ENCODE measurements around the gene PXK.

PXK gene

DNA sequence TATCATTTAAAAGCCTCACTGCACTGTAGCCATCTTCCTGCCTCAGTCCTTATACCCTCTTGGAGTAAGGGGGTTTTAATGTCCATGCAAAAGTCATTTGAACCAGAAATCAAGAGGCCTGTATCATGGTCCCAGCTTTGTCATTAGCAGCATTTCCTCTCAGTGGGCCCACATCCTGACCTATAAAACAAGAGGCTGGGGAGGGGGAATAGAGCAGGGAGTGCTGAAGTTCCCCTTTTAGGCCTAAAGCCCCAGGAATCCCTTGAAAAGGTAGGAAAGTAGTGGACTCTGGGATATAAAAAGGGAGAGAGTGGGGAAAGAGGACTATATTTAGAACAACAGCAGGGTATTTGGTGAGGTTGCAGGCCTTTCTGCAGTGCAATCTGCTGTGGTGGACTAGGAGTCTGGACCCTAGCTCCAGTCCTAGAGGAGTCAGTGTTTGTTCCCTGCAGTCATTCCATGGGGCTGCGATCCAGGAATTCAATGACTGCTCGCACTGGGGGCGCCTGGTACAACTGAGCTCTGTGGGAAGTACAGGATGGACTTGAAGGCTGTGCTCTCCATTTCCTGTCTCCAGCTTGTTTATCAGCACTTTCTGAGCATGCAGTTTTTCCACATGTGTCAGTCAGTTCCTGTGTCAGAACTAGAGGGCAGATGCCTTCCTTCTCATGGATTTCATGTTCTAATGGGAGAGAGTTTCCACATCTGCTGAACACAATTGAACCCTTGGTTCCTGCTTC lies 54.1 kb downstream of the PXK start:
- DNase-seq = no peak

DNA sequence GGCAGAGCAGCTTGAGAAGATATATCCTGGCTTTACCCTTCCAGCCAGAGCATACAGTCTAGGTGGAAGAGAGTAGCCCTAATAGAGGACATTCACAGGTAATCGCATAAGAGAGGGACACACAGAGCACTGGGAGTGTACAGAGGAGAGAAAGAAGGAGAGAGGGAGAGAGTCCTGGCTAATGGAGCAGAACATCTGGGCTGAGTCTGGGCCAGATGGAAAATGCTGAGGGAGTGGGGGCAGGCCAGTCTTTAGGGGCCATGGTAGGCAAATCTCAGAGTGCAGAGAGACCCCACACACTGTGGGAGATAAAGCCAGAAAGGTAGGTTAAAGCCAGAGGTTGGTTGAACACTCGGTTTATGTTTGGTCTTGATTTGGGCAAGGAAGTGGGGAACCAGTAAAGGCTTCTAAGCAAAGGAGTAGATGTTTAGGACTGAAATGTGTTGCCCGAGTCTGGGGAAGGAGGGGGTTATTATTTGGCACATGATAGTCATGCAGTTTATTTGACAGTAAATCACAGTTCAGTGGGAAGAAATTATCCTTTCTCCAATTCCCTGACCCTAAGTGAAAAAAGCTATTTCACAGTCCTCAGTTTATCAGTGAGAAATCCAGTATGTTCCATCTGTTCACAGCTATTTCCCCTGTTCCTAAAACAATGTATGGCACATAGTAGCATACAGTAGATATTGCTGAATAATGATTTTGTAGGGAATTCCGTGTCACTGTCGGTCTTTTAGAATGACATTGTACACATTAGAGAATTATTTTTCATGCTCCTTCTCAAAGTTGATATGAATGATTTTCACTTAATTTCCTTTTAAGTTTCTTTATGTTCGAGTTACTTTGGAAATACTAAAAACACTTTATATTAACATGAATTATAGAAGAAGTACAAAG lies 55.2 kb downstream of the PXK start:
- DNase-seq = no peak

DNA sequence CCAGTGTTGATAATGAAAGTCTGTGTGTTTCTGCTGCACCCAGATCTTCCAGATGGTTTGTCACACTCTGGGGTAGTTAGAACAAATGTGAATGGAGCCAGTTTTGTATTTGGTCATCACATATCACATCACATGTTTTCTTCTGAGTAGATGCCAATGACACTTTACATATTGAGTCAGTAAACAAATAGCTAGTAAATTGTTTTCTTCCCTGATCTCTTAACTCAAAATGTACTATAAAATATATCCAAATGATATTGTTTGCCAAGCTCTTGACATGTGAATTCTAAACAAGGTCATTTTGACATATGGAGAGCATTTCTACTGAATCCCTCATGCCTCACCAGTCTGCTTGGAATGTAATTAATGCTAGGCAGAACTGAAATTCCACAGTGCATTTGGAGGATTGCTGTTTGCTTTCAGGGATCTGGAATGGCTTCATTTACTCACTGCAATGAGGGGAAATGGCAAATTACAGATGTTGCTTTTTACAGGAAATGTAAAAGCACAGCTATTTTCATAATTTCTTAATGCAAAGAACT lies 55.9 kb downstream of the PXK start:
- no peak for DNase-seq

DNA sequence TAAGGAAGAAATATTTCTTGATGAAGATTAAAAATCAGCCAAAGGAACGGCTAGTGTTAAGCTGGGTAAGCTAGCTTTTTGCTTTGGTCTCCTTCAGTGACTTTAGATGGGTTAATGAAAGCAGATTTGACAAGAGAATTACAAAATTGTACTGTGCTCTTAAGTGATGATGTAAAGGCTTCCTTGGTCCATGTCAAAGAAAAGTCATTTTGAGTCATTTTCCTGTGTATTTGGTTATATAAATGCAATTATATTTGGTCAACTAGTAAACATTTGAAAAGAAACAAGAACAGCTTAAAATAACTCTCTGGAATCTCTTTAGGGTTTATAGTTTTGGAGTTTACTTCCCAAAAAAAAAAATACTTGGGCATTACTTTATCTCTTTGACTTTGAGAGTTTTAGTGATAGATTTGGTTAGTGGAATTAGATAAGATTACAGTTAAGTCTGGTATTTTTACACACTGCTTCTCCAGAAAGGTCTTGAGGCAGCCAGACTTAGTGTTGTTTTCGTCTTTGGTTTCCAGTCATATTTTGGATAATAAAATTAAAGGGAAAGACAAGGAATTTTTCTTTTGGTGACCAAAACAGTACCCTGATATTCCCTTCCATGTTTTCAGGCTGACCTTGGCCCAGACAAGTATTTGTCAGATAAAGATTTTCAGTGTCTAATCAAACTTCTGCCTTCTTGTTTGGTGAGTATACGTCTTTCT lies 58.6 kb downstream of the PXK start:
- no peak for DNase-seq

DNA sequence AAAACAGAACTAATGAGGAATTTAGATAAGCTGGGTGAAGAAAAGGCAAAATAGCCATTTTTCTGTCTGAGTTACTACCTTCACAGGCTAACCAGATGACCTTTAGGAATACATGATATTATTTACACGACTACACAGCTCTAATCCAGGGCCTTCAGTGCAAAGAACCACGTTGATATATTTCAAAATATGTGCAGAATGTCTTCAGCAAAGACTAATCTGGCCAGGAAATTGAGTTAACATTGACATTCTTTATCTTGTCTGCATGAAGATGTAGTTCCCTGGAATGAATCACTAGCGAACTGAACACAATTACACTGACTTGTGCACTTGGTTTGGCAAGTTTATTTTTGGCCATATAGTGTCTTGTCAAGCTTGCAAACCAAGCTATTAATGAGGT lies 59.5 kb downstream of the PXK start:
- no peak for DNase-seq

DNA sequence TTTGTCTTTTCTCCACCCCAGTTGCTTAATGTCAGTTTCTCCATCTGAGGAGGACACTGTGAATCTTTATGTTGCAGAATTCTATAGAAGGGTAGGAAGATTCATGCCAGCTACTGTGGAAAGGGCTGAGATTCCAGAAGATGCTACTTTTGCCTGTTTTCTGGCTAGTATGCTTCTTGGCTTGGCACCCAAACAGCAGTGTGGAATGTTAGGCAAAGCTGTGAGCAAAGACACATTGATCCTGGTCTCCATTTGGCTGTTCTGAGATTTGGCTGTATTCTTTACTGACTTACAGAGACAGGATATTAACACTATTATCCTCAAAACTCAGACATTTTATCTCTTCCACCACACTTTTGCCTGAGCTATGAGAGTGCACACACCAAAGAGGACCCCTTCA lies 61.6 kb downstream of the PXK start:
- DNase-seq = no peak

DNA sequence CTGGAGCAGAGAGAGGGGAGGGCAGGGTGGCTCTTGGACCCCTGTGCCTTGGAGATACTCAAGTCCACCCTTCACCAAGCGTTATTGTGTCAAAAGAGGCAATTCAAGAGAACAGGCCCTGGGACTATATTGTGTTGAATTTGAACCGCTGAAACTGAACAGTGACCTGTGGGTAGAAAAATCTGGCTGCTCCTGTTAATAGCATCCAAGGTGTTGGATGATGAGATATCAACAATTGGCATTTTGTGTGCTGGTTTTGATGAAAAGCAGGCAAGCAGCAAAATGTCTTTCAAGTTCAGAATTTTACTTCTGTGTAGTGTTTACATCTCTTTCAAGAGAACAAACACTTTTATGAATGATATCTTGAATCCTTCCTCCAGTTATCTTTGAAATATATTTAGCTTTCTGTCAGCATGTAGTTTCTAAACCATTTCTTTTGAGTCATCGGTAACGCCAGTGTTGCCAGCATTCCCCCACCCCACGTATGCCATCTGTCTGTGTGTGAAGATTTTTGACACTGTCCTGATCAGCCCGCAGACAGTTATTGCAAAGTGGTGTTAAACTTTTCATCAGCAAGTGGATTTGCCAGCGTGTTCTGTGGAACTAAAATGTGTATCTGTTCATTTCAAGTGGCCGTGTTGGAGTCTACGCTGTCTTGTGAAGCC lies 66.1 kb downstream of the PXK start:
- DNase-seq = no peak

DNA sequence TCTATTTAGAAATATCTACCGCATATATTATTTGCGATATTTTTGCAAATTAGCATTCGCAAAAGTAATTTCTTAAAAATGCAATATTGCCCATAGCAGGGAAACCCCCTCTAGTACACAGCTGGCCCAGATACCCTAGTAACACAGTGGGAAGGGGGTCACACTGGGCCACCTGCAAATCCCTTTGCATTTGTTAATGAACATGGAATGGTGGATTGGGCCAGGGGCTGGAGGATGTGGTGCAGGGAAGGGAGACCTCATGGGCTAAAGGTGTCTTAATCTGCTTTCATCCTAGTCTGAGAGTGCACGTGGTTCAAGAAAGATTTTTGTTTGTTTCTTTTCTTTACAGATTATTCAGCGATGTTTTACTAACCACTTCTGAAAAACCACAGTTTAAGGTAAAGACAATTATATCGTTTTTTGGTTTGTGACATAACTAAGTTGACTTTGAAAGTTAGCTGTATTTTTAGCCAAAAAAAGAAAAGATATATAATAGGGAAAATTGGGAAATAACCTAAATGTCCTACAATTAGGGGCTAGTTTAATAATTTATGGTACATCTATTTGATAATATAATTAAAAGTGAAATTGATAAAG lies 70.9 kb downstream of the PXK start:
- no peak for DNase-seq

DNA sequence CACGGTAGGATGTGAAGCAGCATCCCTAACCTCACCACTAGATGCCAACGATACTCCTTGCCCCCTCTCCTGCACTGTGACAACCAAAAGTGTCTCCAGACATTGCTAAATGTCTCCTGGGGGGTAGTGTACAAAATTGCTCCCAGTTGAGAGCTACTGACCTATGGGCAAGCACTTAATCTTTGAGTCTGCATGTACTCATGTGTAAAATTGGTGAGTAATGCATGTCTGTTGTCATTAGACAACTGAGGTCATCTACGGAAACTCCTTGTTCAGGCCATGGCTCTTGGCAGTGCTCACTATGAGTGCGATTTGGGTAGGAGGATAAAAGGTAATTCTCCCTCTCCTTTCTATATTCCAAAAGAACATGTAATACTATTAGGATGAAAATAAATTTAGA lies 71.7 kb downstream of the PXK start:
- no peak for DNase-seq

DNA sequence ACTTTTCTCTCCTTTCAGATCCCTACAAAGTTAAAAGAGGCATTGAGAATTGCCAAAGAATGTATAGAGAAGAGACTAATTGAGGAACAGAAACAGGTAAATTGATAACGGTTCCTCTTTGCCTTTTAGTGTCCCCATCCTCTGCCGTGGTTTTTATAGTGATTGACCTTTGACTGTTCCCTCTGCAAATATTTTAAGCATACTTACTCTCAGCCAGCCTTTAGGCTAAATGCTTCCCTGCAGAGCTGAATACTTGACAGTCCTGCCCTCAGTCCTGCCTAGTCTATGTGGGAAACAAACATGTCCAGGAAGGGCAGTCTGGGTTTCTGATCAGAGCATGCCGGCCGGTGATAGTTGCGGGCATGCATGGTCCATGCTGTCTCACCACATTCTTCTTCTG lies 76.2 kb downstream of the PXK start:
- no peak for DNase-seq

DNA sequence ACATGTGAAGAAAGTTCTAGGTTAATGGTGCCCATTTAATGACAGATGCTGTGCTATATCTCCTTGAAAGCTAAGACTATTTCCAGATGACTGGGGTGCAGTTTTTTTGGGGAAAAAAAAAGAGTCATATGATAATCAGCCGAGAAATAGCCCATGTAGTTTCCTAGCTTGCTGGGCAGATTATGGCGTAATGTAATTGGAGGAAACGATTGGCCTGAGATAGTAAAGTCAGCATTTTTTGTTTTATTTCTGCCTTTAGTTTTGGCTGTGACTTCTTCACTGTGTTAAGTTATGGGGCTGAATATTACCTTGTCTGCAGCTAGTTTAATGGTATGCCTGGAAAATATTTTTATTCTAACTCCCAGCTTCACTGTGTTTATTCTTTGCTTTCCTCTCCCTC lies 77.0 kb downstream of the PXK start:
- no peak for DNase-seq

DNA sequence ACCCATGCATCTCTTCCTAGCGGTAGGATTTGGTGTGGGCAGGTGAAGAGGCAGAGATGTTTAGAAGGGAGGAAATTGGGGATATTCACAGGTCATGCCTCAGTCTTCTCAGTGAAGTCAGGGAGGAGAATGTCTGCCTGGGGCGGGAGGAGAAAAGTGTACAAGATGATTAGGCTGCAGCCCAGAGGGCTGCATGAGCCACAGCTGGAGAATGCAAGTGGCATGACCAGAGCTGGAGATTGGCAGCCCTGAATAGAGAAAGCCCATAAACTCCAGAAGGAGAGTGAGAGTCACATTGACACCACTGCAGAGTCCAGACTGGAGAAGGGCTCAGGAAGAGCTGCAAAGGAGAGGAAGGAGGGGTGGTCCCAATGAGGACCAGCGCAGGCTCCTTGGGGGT lies 78.3 kb downstream of the PXK start:
- DNase-seq = no peak

DNA sequence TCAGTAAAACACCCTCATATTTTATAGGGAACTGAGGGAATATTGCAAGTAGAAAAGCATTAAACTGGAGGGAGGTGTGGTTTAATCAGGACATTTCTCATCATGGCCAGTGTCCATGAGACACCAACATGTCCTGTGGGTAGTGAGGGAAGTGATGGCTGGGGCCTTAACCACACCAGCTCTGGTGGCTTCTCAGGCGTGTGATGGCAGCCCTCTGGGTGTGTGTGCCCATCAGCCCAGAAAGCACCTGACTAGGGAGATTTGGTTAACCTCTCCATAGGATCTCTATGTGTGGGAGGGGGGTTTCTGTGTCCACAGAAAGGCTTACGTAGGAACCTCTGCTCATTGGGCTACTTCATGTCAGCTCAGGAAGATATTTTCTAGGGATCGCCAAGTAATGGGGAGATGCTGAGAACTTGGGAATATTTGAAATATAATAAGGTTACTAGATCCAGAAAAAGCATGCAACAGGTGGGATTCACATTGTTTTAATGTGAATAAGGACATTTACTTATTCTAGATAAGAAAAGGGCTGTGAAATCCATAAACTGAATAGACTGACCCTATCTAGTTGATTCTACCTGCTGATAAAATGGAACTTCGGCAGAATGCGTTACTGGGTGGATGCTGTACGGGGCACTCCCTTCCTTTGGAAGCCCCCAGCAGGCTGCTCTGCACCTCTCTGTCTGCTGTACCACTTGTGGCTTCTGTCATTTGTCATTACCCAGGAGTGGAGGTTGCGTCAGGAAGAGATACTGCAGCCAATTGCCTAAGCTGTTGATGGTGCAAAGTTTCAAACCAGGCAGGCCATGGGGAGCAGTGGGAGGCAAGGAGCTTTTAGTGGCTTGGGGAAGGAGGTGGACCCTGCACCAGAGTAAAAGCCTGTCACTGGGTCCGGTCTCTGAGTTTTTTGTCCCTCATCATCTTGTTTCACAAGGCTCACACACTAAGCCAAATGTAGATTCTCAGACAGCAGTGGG lies 79.4 kb downstream of the PXK start:
- DNase-seq = no peak

DNA sequence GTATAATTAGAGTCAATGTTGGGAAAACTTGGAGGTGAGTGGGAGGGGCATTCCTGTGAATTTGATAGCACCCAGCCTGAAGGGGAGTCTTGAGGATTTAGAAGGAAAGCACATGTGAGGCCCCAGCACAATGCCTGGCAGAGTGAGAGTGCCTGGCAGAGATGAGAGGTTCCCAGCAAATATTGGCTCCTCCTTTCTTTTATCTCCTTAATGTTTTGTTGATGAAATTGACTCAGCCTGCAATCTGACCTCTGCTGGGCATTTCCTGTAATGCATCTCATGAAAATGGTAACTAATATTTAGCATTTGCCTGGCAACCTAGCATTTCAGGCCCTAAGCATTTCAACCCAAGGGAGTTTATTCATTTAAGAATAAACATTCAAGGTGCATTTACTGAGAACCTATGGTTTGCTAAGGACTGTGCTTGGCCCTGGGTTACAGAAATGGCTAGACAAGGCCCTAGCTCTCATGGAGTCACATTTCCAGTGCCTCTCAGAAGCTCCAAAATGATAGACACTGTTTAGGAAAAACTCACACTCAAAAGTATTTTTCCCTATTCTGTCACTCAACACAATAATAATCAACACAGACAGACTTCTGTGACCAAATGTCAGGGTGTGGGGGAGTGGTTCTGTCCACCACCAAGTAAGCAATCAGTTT lies 82.0 kb downstream of the PXK start:
- DNase-seq = peak; percentile 10

DNA sequence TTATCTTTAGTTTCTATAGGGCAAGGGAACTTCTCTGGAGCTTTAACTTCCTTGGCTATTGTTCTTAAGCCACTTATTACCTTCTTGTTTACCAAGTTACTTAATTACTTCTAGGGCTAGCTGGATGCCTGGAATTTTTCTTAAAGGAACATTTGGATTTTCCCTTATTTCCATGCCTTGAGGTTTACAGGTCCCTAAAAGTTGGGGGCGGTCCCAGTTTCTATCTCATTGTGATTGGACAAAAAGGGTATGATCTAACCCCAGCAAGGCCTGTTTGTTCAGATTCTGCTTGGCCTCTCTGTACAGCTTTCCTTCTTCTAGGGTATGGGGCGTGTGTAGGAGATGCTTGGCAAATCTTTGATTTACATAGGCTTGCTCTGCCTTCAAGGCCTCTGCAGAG lies 83.5 kb downstream of the PXK start:
- no peak for DNase-seq

DNA sequence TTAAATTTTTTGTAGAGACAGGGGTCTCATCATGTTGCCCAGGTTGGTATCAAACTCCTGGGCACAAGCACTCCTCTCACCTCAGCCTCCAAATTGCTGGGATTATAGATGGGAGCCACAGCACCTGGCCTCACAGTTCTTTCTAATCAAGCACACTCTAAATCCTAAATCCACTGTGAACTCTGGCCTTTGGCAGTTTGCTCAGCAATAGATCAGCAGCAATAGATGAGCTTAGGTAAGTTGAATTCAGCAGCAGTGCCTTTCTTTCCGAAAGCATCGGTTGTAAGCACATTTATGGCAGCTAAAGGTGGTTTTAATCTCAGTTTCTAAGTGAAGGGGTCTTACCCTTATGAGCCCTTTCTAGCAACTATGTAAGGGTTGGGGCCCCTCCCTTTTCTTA lies 84.4 kb downstream of the PXK start:
- no peak for DNase-seq

DNA sequence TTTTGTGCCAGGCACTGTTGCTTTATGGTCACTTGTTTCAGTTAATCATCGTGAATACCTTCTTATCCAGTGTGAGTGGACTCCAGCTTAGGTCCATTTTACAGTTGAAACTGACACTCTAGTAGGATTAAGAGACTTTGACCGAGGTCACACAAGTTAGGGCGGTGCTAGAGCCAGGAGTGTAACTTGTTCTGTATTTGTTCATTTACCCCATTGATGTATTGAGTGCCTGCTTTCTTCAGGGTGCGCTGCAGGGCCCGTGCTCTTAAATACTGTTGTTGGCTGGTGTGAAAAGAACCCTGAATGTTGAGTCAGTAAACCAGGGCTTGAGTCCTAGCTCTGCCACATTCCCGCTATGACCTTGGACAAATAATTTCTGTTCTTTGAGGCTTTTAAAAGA lies 85.5 kb downstream of the PXK start:
- DNase-seq = no peak

DNA sequence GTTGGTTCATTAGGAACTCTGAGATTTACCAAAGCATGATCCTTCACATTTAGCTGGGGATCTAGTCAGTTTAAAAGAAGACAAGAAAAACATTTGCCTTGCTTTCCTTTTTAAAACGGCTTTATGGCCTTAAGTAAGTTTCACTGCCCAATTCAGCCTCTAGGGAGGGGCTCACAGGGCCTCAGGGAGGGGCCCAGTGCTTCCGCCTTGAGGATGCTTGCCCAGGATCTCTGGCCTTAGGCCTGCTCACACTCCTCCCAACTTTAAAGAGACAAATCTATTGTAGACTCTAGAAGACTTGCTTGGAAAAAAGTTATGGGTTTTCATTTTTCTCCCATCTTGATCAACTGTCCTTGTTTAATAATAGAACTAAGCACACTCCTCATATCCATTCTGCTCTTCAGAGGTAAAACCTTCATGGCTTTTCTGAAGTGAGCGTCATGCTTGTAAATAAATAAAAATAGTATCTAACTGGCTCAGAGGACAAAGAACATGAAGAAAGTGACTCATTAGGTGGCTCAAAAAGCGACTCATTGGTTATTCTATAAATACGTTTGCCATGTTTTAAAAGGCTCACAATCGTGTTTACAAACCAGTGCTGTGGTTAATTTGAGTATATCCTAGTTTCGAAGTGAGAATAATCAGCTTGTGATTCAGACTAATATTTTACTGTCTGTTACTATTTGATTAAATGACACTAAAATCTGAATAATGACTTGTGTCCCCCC lies 87.3 kb downstream of the PXK start:
- DNase-seq = no peak

DNA sequence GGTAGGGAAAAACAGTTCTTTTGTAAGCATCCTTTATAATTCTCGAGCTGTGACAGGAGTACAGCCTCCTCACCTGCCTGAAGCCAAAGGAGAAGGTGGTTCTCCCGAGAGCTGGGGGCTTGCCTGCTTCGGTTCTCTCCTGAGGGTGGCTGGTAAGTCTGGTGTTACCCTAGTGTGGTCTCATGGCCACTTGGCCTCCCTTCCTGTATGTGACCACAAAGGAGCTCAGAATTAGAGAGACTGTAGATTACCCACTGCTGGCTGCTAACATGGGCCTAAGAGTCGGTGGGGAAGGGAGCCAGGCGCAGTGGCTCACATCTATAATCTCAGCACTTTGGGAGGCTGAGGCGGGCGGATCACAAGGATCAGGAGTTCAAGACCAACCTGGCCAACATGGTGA lies 88.3 kb downstream of the PXK start:
- no peak for DNase-seq

DNA sequence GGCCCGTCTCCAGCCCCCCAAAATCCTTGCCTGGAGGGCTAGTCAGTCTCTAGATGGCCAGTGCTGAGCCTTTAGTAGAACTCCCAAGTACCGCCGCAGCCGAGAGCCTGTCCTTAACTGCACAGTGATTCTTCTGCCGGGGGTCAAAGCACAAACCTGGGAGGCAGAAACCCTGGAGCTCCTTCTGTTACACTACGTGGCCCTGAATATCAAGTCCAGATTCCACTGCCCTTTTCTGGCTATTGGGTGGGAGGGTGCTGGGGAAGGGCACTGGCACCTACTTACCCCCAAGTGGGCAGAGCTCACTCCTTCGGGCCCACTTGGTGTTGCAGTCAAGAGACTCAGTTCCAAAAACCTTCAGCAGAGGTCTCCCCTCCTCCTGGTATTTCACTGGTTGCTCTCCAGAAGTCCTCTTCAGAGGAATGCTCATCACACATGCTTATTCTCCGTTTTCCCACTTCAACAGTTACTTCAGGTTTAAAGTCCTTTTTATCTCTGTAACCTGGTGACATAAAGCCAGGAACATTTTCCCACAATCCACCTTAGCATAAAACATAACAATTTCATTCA lies 90.1 kb downstream of the PXK start:
- no peak for DNase-seq

Measured in NCI-H345 (cell line).